Epithelial cell of proximal tubule (primary cell): ENCODE data around the gene MTMR12. TPM values are rescaled to one million over a fixed set of nuclear protein-coding genes. Genes with fewer than 3 reads are reported as not detected.
"Not testable (repeated sequence)": the region's sequence is repeated elsewhere in the genome, so short reads cannot be mapped to it uniquely, and the experiment has no call there.

Experiments used
- DNase-seq: peaks from one replicate; pipeline ENCODE4 v3.0.0-alpha.2; 2011; ENCODE audit warnings: low read depth
- H3K4me3 ChIP-seq: 2 replicates; pipeline ENCODE4 v1.5.1; 2011; ENCODE audit warnings: low read depth, mild to moderate bottlenecking, low read length
- CTCF ChIP-seq: conservative IDR thresholded peaks from 2 replicates; pipeline ENCODE4 v1.5.1; 2012; ENCODE audit warnings: low read depth, mild to moderate bottlenecking, low read length
- total RNA-seq: library from RNA; depleted of rRNA; stranded (reverse); fragments of >200 nt; gene quantifications from 2 replicates; pipeline ENCODE4 v1.2.3, GENCODE V29; 2015

MTMR12 gene
- total RNA-seq, 1 donor from 2014 or later, result 19.1 TPM

DNA sequence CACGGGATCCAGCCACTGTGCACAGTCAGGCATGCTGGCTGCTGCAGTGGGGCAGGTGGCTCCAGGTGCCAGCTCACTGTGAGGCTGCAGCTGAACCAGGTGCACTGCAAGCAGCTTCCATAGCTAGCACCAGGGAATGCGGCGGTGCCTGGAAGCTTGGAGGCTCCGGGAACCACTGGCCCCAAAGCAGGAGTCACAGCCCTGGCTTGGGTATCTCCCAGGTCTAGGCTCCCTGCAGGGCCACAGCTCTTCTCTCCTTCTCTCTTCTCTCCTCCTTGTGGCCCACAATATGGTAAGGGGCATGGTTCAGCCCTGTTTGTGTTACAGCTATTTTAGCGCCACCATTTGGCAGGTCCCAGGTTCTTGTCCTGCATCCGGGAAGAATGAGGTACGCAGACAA lies 6.7 kb upstream of the MTMR12 start:
- DNase-seq, result no peak
- TF ChIP-seq CTCF, result no peak
- H3K4me3 ChIP-seq, result no peak overlapping the region

DNA sequence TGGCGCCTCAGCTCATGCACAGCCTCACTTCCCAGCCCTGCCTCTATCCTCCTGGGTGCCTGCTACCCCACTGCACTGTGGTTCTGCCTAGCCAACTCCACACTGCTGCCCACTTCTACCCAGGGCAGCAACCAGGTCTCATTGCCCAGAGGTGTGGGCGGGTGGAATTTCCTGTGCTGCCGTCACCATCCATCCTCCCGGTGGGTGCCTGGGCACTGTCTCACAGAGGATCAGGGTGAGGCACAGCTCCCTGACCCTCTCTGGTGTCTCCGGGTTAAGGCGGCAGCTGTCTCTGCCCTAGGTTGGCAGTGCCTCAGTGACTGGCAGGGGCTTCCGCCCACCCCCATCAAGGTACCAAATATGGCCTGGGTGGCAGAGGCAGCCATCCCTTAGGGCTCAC lies 4.3 kb upstream of the MTMR12 start:
- no peak for TF ChIP-seq CTCF
- H3K4me3 ChIP-seq, result no peak overlapping the region
- no peak for DNase-seq

DNA sequence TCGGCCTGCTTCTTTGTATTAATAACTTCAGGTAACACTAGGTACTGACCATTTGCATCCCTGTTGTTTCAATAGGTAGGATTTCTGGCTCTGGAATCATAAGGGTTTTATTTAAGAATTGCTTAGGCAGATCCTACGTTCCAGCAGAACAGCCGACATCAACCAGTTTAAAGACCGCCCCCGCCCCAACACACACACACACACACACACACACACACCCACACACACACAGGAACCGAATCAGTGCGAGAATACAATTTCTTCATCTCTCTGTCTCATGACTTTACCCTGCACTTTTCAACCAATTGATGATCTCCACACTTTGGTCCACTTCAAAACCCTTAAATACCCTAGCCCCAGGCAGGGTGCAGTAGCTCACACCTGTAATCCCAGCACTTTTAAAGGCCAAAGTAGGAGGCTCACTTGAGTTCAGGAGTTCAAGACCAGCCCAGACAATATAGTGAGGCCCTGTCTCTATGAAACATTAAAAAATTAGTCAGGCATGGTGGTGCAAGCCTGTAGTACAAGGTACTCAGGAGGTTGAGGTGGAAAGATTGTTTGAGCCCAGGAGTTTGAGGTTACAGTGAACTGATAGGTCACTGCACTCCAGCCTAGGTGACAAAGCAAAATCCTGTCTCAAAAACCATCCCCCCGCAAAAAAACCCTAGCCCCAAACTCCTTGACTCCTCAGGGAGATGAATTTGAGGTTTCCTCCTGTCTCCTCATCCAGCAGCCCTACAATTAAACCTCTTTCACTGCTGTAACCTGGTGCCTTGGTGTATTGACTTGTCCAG lies 2.7 kb upstream of the MTMR12 start:
- DNase-seq, result no peak
- TF ChIP-seq CTCF, result no peak
- H3K4me3 ChIP-seq, result no peak overlapping the region

DNA sequence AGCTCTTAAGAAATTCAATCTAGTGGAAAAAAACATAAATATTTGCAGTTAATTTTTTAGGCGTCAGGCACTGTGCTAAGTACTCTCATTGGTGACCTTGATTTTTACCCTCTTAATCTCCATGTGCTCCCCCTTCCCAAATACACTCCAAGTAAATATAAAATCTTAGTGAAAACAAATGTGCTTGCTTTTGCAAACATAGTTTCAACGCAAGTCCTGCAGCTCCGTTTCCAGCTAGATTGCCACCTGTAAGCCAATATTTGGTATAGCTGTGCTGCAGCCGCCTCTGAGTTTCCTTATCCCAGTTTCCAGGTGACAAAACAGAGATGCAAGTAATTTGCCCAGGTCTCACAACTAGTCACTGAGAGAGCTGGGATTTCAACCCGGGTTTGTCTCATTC lies 1.9 kb upstream of the MTMR12 start:
- TF ChIP-seq CTCF, result no peak
- no peak overlapping the region for H3K4me3 ChIP-seq
- no peak for DNase-seq

- not testable (repeated sequence) for H3K4me3 ChIP-seq, DNase-seq
Observed at GRCh38 chr5:32314152-32314488, 1.4 kb upstream of the MTMR12 start.

DNA sequence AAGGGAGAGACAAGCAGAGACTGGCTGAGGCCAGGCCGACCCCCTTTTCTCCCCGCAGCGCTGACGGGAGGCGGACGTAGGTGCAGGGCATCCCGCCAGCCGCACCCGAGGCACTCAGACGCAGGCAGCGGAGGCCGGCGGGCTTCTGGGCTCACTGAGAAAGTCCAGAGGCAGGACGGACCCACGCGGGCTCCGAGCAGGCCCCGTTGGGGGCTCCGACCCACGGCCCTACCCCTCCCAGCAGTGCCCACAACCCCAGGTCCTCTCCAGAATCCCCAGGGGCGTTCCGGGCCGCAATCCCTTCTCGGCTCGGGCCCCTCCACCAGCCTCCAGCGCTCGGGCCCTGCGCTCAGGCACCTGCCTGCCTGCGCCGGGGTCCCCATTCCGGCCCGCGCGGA lies 543 bp downstream of the MTMR12 start:
- H3K4me3 ChIP-seq, result peak overlapping the region; percentile 87
- no peak for DNase-seq
- no peak for TF ChIP-seq CTCF

DNA sequence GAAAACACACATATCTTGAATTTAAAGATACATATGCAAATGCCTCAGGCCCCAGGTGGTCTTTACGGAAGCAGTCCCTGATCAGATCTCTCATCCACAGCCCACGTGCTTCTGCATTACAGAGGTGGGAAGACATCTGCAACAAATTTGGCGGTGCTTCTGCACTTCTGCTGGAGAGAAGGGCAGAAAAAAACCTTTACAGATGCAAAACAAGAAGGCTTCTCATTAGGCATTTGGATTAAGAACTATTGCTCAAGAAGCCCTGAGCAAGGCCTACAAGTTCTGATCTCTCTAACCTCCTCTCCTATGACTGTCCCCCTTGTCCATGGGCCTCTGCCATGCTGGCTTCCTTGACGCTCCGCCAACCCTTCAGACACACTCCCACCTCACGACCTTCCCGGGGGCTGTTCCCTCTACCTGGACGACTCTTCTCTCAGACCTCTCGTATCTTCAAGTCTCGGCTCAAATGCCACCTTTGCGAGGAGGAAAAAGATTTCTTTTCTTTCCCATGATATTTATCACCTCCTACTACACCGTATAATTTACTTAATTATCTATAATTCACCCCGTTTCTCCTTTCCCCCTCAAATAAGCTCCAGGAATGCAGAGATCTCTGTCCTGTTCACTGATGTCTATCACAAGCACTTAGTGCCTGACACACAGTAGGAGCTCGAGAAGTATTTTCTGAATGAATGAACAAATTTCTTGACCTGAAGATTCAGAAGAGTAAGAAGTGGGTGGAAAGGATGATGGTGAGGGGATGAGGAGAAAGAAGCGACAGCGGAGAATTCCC lies 1.1 kb downstream of the MTMR12 start:
- peak overlapping the region; percentile 87 for H3K4me3 ChIP-seq
- no peak for TF ChIP-seq CTCF
- DNase-seq, result no peak
